Activated naive CD8-positive, alpha-beta T cell treated with anti-CD3 and anti-CD28 coated beads, Interleukin-2, amount 50 U/mL, for 24 hours (primary cell): ENCODE results near the gene CNTNAP2.

Experiments used
- ATAC-seq: fragments of 150-1000 bp; cut with Tn5 transposase; one replicate; pipeline ENCODE4 v1.10.0; 2021
- DNase-seq: peaks from one replicate; pipeline ENCODE4 v3.0.0; 2021
- H3K27ac Mint-ChIP-seq: one replicate; pipeline ENCODE4 v1.8.0; 2021; ENCODE audit warnings: mild to moderate bottlenecking, mixed read lengths
- H3K27me3 Mint-ChIP-seq: one replicate; pipeline ENCODE4 v1.8.0; 2021; ENCODE audit warnings: mixed read lengths
- H3K36me3 Mint-ChIP-seq: one replicate; pipeline ENCODE4 v1.8.0; 2021; ENCODE audit warnings: low read depth, mixed read lengths
- H3K4me1 Mint-ChIP-seq: one replicate; pipeline ENCODE4 v1.8.0; 2021; ENCODE audit warnings: mixed read lengths
- H3K4me3 Mint-ChIP-seq: one replicate; pipeline ENCODE4 v1.8.0; 2021; ENCODE audit warnings: mild to moderate bottlenecking, moderate library complexity, mixed read lengths
- H3K9me3 Mint-ChIP-seq: one replicate; pipeline ENCODE4 v1.8.0; 2021; ENCODE audit warnings: mixed read lengths

Gene CNTNAP2

DNA sequence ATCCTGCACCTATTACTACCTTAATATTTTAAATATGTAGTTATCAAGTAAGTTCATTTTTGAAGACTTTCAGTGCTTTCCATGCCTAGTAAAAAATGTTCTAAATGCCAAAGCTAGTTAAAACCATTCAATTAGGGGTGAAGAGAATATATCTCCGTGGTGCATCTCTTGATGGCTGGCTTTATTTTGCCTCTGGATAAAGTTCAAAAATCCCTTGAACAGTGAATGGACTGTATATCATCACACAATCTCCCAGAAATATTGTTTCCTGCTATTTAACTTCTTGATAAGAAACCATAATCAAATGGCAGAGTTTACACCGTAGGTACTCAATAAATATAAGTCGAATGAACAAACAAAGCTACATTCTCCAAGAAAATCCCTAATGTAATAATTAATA is 1360.9 kb downstream of the CNTNAP2 start:
- ATAC-seq (no peak), DNase-seq (no peak)
- Mint-ChIP-seq H3K27me3 (no peaks in the 10 kb centered on the region), H3K4me3 (no peak overlapping the region), H3K9me3 (no peaks in the 10 kb centered on the region), H3K36me3 (no peaks in the 10 kb centered on the region), H3K27ac (no peak overlapping the region), H3K4me1 (no peaks in the 10 kb centered on the region)

DNA sequence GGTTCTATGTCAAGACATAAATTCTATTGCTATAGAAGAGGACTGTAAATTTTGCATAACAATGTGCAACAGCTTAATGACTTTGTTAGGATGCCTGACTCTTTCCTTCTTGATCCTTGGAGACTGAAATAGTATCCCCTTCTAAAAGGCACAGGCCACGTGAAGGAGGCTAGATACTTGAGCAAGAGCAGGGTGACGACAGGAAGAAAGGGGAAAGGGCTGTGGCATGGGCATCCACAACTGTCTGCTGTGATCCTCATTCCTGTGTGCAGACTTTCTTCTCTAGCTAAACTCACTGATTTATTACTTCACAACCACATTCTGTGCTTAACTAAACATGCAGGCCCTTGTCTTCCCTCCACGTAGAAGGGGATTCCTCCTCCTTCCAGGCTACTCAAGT is 1362.2 kb downstream of the CNTNAP2 start:
- no peak for ATAC-seq
- no peak overlapping the region for H3K4me3 Mint-ChIP-seq
- no peaks in the 10 kb centered on the region for H3K36me3 Mint-ChIP-seq

DNA sequence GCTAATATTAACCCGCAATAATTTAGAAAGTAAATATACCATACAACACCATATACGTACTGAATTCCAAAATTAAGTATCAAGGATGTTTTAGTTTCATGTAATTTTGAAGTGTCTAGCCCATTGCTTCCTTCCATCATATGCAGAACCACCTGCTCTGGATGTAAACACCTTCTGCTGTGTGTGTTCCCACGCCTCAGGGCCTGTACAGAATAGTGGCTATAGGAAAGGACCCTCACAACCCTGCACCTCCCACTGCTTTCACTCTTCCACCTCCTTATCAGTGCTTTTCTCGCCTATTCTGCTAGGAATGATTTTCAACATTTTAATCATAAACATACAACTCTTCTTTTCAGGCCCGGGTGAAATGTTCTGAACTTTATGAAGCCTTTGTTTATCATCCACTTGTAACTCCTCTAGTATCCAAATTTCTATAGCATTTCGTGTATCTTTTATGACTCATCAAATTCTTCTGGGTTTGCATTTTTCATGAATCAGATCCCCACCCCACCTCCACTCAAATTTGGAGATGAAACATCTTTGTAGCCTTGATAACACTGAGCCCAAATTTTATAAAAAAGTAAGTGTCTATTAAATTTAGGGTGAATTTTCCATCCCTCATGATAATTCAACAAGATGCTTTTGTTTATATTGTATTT is 1367.2 kb downstream of the CNTNAP2 start:
- no peak for ATAC-seq
- DNase-seq, result no peak
- H3K27ac Mint-ChIP-seq, result no peak overlapping the region
- no peaks in the 10 kb centered on the region for H3K27me3 Mint-ChIP-seq
- no peaks in the 10 kb centered on the region for H3K4me1 Mint-ChIP-seq
- H3K9me3 Mint-ChIP-seq, result peaks cover 13% of the 10 kb centered on the region
- no peaks in the 10 kb centered on the region for H3K36me3 Mint-ChIP-seq
- no peak overlapping the region for H3K4me3 Mint-ChIP-seq

More for the DNA sequence above, 1362.2 kb downstream of the CNTNAP2 start:
- H3K27me3 Mint-ChIP-seq, result no peaks in the 10 kb centered on the region
- H3K9me3 Mint-ChIP-seq, result peaks cover 2% of the 10 kb centered on the region
- H3K27ac Mint-ChIP-seq, result no peak overlapping the region
- H3K4me1 Mint-ChIP-seq, result no peaks in the 10 kb centered on the region
- no peak for DNase-seq

DNA sequence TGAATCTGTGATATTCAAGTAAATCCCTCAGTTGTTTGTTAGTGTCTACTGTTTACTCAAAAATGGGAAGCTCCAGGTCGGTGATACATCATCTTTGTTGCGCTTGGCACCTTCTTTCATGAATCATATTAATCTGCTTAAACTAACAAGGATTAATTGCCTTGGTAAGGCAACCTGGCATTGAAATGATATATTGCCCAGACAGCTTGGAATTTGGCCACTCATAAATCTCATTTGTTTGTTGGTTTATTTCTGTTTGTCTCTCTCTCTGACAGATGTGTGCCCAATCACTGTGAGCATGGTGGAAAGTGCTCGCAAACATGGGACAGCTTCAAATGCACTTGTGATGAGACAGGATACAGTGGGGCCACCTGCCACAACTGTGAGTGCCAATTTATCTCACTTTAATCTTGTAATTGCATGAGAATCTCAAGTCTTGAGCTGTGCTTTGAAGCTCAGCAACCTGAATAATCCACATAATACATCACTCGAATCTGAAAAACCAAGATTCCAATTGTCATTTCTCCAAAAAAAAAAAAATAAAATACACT is 1369.1 kb downstream of the CNTNAP2 start:
- Mint-ChIP-seq H3K27ac (no peak overlapping the region), H3K27me3 (no peaks in the 10 kb centered on the region), H3K4me3 (no peak overlapping the region), H3K36me3 (no peaks in the 10 kb centered on the region), H3K4me1 (no peaks in the 10 kb centered on the region), H3K9me3 (peaks cover 13% of the 10 kb centered on the region)
- ATAC-seq (no peak), DNase-seq (no peak)

DNA sequence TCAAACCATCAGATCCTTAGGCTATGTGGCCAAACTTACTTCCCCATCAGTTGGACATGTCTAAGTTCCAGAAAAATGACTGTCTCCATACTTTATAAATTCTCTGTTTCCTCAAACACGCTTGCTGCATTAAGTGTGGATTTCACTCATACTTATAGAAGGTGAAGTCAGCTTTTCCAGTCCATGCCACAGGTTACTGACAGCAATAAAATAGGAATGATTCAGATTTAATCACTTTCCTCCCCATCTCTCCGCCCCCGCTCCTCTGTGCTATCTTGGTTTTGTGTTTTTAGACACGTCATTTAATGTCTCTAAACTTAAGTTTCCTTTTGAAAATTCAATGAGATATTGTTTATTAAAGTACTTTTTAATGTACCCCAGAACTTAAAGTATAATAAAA is 1376.0 kb downstream of the CNTNAP2 start:
- peaks cover 14% of the 10 kb centered on the region for H3K9me3 Mint-ChIP-seq
- no peak overlapping the region for H3K27ac Mint-ChIP-seq
- ATAC-seq, result no peak
- H3K36me3 Mint-ChIP-seq, result no peaks in the 10 kb centered on the region
- H3K4me1 Mint-ChIP-seq, result no peaks in the 10 kb centered on the region
- H3K4me3 Mint-ChIP-seq, result no peak overlapping the region
- H3K27me3 Mint-ChIP-seq, result no peaks in the 10 kb centered on the region
- DNase-seq, result no peak

DNA sequence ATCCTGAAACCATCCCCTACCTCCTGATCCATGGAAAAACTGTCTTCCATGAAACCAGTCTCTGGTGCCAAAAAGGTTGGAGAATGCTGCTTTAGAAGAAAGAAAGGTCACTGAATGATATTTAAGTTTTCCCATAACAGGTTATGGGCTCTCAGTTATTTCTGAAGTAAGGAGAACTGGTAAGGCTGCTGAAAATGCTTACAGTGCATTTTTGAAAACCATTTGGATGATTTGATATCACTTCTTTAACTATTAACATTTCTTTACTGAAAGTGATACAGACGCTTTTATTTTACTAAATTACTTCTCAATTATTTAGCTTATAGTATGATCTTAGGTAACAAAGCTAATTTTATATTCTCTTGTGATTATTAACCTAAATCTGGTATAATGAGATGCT is 1379.6 kb downstream of the CNTNAP2 start:
- Mint-ChIP-seq H3K36me3 (no peaks in the 10 kb centered on the region), H3K4me3 (no peak overlapping the region), H3K27me3 (no peaks in the 10 kb centered on the region), H3K4me1 (no peaks in the 10 kb centered on the region), H3K9me3 (peaks cover 12% of the 10 kb centered on the region), H3K27ac (no peak overlapping the region)
- DNase-seq (no peak), ATAC-seq (no peak)

DNA sequence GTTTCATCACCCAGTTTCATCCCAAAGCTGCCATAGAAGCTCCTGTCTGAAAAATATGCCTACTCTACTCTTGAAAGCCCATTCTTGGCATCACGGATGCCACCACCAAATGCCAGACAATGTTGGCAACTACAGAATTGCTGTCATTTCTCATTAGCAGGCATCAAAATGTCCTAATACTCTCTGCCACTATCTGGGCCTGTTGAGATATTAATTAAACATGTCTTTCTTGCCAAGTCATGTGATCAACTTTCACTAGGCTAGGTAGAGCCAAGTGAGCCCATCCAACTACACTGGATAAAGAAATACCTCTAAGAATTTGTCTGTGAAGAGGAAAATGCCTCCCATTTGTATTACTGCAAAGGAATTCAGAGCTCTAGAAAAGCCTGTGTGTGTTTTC is 1380.6 kb downstream of the CNTNAP2 start:
- no peaks in the 10 kb centered on the region for H3K4me1 Mint-ChIP-seq
- no peak overlapping the region for H3K4me3 Mint-ChIP-seq
- H3K27ac Mint-ChIP-seq, result no peak overlapping the region
- peaks cover 8% of the 10 kb centered on the region for H3K9me3 Mint-ChIP-seq
- H3K36me3 Mint-ChIP-seq, result no peaks in the 10 kb centered on the region
- DNase-seq (no peak), ATAC-seq (no peak)
- no peaks in the 10 kb centered on the region for H3K27me3 Mint-ChIP-seq

DNA sequence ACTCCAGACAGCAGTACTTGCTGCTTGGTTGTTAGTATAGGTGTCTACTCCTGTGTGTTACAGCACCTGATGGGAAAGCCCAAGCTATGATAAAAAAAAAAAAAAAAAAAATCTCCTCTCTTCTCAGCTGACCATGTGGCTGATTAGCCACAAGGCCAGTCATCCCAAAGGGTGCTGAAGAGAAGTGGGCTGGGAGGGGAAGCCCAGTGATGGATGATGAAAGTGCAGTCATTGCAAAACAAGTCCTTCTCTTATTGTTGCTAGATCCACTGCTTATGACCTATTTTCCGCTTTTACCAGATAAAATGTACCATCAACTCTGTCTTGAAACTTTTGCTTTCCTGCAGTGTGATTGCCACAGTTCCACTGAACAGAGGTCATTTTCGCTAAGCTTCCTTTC is 1381.5 kb downstream of the CNTNAP2 start:
- H3K9me3 Mint-ChIP-seq, result peaks cover 5% of the 10 kb centered on the region
- no peaks in the 10 kb centered on the region for H3K27me3 Mint-ChIP-seq
- DNase-seq (no peak), ATAC-seq (no peak)
- H3K36me3 Mint-ChIP-seq, result no peaks in the 10 kb centered on the region
- no peaks in the 10 kb centered on the region for H3K4me1 Mint-ChIP-seq
- H3K27ac Mint-ChIP-seq, result no peak overlapping the region
- H3K4me3 Mint-ChIP-seq, result no peak overlapping the region

DNA sequence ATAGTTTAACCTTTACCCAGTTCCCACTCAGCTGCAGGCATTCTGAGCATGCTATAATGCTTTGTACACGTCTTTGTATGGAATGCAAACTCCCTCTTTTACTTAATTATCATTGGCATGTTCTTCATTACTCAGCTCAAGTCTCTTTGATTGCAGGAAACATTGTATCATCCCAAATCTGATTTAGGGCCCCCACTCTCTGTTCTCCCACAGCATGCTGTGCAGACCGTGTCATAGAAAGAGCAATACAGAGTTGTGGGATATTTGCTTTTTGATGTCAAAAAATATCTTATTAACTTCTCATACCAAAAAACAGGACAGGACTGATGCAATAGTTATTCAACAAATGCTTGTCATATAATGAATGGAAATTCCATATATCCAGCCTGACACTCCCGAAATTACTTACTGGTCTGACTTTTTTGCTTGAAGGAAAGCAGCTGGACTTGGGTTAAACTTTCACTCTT is 1392.5 kb downstream of the CNTNAP2 start:
- no peaks in the 10 kb centered on the region for H3K4me1 Mint-ChIP-seq
- ATAC-seq (no peak), DNase-seq (no peak)
- H3K27ac Mint-ChIP-seq, result no peak overlapping the region
- no peaks in the 10 kb centered on the region for H3K36me3 Mint-ChIP-seq
- no peak overlapping the region for H3K4me3 Mint-ChIP-seq
- no peaks in the 10 kb centered on the region for H3K27me3 Mint-ChIP-seq
- H3K9me3 Mint-ChIP-seq, result peaks cover 13% of the 10 kb centered on the region

DNA sequence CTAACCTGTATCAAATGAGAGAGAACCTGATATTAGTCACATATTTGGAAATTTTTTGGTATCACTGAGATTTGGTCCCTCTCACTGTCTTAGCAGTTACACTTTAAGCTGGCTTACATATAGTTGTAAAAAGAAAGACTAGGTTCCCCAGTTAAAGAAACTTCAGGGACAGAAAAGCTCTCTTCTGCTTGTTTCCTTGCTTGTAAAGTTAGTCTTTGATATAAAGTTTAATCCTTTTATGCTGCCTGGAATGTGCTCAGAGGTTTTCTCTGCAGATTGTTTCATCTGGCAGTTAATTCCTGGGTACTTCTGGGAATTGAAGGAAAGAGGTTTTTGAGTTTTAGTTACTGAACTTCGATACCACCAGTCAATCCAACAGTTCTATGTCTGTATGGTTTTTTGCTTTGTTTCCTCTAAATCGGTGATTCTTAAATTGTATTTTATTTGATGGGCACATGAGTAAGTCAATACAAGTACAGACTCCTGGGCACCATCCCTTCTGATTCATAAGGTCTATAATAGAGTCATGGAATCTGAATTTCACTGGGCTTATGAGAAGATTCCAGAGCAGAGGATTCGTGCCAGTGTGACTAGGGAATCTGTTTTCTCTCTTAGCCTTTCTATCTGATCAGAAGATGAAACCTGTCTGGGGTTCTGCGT is 1393.1 kb downstream of the CNTNAP2 start:
- H3K4me1 Mint-ChIP-seq, result no peaks in the 10 kb centered on the region
- ATAC-seq (no peak), DNase-seq (no peak)
- no peaks in the 10 kb centered on the region for H3K36me3 Mint-ChIP-seq
- peaks cover 15% of the 10 kb centered on the region for H3K9me3 Mint-ChIP-seq
- no peak overlapping the region for H3K27ac Mint-ChIP-seq
- H3K4me3 Mint-ChIP-seq, result no peak overlapping the region
- no peaks in the 10 kb centered on the region for H3K27me3 Mint-ChIP-seq

DNA sequence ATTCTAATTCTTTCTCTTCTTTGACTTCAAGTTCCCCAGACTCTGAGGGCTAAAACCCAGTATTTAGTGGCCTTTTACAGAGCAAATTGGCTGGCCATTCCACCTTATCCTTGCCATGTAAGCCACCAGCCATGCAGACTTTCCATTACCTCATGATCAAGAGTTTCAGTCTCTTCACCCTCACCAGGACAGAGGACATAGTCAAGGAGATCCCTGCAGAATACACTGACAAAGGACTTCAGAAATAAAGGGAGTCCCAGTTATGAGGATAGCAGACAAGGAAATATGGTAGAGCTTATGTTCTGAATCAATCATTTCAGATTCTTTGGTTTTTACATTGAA is 1393.6 kb downstream of the CNTNAP2 start:
- DNase-seq (no peak), ATAC-seq (no peak)
- Mint-ChIP-seq H3K4me3 (no peak overlapping the region), H3K36me3 (no peaks in the 10 kb centered on the region), H3K9me3 (peaks cover 19% of the 10 kb centered on the region), H3K27ac (no peak overlapping the region), H3K27me3 (no peaks in the 10 kb centered on the region), H3K4me1 (no peaks in the 10 kb centered on the region)

DNA sequence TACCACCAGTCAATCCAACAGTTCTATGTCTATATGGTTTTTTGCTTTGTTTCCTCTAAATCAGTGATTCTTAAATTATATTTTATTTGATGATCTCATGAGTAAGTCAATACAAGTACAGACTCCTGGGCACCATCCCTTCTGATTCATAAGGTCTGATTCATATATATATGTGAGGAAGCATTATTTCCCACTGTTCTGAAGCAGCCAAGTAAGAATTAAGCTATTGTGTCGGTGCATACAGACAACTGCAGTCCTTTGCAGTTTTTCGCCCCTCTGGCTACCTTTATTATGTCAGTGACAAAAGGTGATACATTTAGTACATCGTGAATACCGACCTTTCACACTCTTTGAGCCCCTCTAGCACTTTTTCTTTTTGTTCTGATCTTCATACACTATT is 1394.3 kb downstream of the CNTNAP2 start:
- DNase-seq (no peak), ATAC-seq (no peak)
- Mint-ChIP-seq H3K4me3 (no peak overlapping the region), H3K27me3 (no peaks in the 10 kb centered on the region), H3K4me1 (no peaks in the 10 kb centered on the region), H3K36me3 (no peaks in the 10 kb centered on the region), H3K27ac (no peak overlapping the region), H3K9me3 (peaks cover 19% of the 10 kb centered on the region)

DNA sequence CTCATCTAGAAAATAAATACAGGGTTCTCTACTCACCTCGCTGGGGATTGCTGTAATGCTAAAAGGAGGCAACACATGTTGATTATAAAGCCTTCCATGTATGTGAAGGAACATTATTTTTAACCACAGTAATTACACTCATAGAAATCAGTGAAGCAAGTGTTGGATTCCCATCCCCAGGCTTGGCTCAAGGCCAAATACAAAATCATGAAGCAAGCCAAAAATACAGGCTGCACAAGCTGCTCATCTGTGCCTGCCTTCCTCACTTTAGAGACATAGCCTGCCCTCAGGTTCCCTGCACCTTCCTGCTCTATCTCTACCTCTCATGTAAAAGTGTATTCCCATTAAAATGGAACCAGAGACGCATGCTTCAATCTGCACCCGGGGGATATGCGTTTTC is 1396.8 kb downstream of the CNTNAP2 start:
- Mint-ChIP-seq H3K9me3 (peaks cover 12% of the 10 kb centered on the region), H3K36me3 (no peaks in the 10 kb centered on the region), H3K27me3 (no peaks in the 10 kb centered on the region), H3K4me3 (no peak overlapping the region), H3K4me1 (no peaks in the 10 kb centered on the region), H3K27ac (no peak overlapping the region)
- no peak for ATAC-seq
- DNase-seq, result no peak

DNA sequence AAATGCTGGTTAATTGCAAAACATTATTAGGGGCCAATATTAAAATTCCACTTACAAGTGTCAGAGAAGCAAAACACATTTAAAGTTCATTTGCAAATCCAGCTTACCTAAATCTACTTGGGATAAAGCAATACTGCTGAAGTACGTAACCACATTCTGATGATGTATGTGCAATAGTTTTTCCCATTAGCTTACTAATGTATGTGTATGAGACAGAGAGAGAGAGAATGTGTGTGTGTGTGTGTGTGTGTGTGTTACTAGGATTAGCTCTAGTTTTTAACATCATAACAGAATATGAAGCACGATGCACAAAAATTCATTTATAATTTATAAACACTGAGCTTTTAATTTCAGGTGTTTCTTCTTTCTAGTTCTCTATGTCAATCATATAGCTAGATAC is 1399.8 kb downstream of the CNTNAP2 start:
- ATAC-seq (no peak), DNase-seq (no peak)
- no peak overlapping the region for H3K4me3 Mint-ChIP-seq
- H3K36me3 Mint-ChIP-seq, result no peaks in the 10 kb centered on the region
- H3K4me1 Mint-ChIP-seq, result no peaks in the 10 kb centered on the region
- H3K27me3 Mint-ChIP-seq, result no peaks in the 10 kb centered on the region
- peaks cover 9% of the 10 kb centered on the region for H3K9me3 Mint-ChIP-seq
- no peak overlapping the region for H3K27ac Mint-ChIP-seq

DNA sequence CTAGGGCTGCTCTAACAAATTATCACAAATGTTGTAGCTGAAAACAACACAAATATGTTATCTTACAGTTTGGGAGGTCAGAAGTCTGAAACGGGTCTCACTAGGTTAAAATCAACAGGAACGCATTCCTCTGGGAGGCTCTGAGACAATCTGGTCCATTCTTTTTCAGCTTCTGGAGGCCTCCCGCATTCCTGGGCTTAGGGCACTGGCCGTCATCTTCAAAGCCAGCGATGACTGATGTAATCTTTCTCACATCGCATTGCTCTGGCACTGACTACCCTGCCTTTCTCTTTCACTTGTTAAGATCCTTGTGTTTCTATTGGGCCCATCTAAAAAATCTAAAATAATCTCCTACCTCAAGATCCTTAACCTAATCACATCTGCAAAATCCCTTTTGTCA is 1402.5 kb downstream of the CNTNAP2 start:
- no peak overlapping the region for H3K4me3 Mint-ChIP-seq

More for the DNA sequence above, 1402.5 kb downstream of the CNTNAP2 start:
- H3K27me3 Mint-ChIP-seq, result no peaks in the 10 kb centered on the region
- no peaks in the 10 kb centered on the region for H3K4me1 Mint-ChIP-seq
- H3K36me3 Mint-ChIP-seq, result no peaks in the 10 kb centered on the region
- no peak for DNase-seq
- no peak for ATAC-seq
- H3K27ac Mint-ChIP-seq, result no peak overlapping the region
- peaks cover 9% of the 10 kb centered on the region for H3K9me3 Mint-ChIP-seq
